Right lobe of liver (tissue), 6 donors: ENCODE results near the gene UBALD2. TPM values are rescaled to one million over a fixed set of nuclear protein-coding genes. Genes with fewer than 3 reads are reported as not detected.
A peak's percentile ranks its signal among the peaks of the same experiment; 100 is the strongest.
"Not testable (repeated sequence)": the region's sequence is repeated elsewhere in the genome, so short reads cannot be mapped to it uniquely, and the experiment has no call there.

Source experiments
- ATAC-seq, 4 donors: fragments of 200-7000 bp; cut with Tn5 transposase; one replicate each; pipeline ENCODE4 v1.9.1; 2020; ENCODE audit warnings: mild to moderate bottlenecking in 4 of 4, moderate library complexity in 4 of 4
- DNase-seq, 3 donors: peaks; one replicate each; pipeline ENCODE4 v3.0.0-alpha.2; 2020
- H3K27ac ChIP-seq, 3 donors: fragments of 200-600 bp; one replicate each; pipeline ENCODE4 v1.8.0; 2022
- H3K27me3 ChIP-seq, 2 donors: fragments of 200-600 bp; one replicate each; pipeline ENCODE4 v1.8.0; 2022
- H3K36me3 ChIP-seq, 4 donors: fragments of 200-600 bp; sonication (generic) in 1 of 4; one replicate each; pipeline versions ENCODE4 v1.5.1 to v1.8.0; 2017 to 2022; ENCODE audit warnings: control low read depth in 1 of 4
- H3K4me1 ChIP-seq, 4 donors: fragments of 200-600 bp; sonication (generic) in 1 of 4; one replicate each; pipeline versions ENCODE4 v1.5.1 to v1.8.0; 2017 to 2022; ENCODE audit warnings: control low read depth in 1 of 4
- H3K4me3 ChIP-seq, 3 donors: fragments of 200-600 bp; one replicate each; pipeline ENCODE4 v1.8.0; 2022
- H3K9me3 ChIP-seq, 4 donors: fragments of 200-600 bp; sonication (generic) in 1 of 4; one replicate each; pipeline versions ENCODE4 v1.5.1 to v1.8.0; 2017 to 2022; ENCODE audit warnings: control low read depth in 1 of 4
- CTCF ChIP-seq, 4 donors: fragments of 200-600 bp in 3 of 4; fragments of 450-650 bp in 1 of 4; IDR thresholded peaks; one replicate each; pipeline versions ENCODE4 v1.5.1 to v1.8.0; 2016 to 2022; ENCODE audit warnings: antibody characterized with exemption in 4 of 4, mild to moderate bottlenecking in 2 of 4
- POLR2A ChIP-seq: fragments of 450-650 bp; IDR thresholded peaks from one replicate; pipeline ENCODE4 v1.6.1; 2017; ENCODE audit warnings: antibody characterized with exemption, mild to moderate bottlenecking
- WGBS: methylation state at CpG from one replicate; pipeline ENCODE4 v1.1.6; 2018; ENCODE audit warnings: low coverage, low lambda C conversion rate; ENCODE audit not compliant: insufficient coverage; ENCODE audit errors: missing lambda C conversion rate; 5-methylcytosine and 5-hydroxymethylcytosine counted together
- intact Hi-C, 2 donors: fragments of 100-400 bp; cut with DNase I; formaldehyde crosslinking; loops; one replicate each; pipeline versions ENCODE4 v1.11.2 to v1.14.1; 2022
- long read RNA-seq: library from polyadenylated mRNA; unstranded; transcript quantifications from one replicate; pipeline ENCODE4 v2.0.0, GENCODE V29; 2019
- total RNA-seq, 6 experiments: library from RNA; depleted of rRNA in 2 of 6; stranded (reverse); fragments of >200 nt in 2 of 6; fragmentation: NEBNext Ultra II Directional in 3 of 6; extraction: Animal tissue kit (Norgen Biotek cat#: 25700) in 3 of 6; gene quantifications; one replicate each; pipeline versions ENCODE4 v1.1.0 to v1.2.4, GENCODE V29; 2016 to 2023
- donor health status: DM: no; HTN: yes; CAD: no.
- donor health status: DM: no; HTN: no; CAD: no.
- donor health status: DM: no; HTN: no; CAD: no.
- donor health status: DM: no; HTN: yes; CAD: no.
- donor health status: DM: no; HTN: yes; CAD: no.

Gene UBALD2
- total RNA-seq = 10 to 100 TPM in 4 of 6 experiments, 1 to 10 TPM in 2; 7.3 to 17.9 (median 14.5) TPM
- long read RNA-seq = 0 reads

GRCh38 chr17:76264755-76265623 is at the start of gene UBALD2:
TSS of gene UBALD2 (plus strand) at chr17:76265348. CDS start at chr17:76265506, 158 bp downstream.
- WGBS = 0% methylated on average over 18 of the region's 94 CpGs
- Histone ChIP-seq H3K4me1 (peaks cover 0 to 37% (median 5%) of the 10 kb centered on the region in 4 donors), H3K27ac (peak within 1 kb of the TSS; percentile 80 to 92 (median 91))

GRCh38 chr17:76217081-76217480 is 48.1 kb upstream of the UBALD2 start:
- intact Hi-C loops = no loop called here
- ATAC-seq (no peak), DNase-seq (no peak)
- WGBS = 95% methylated on average over 3 of the region's 3 CpGs
- no peak for TF ChIP-seq POLR2A
- TF ChIP-seq CTCF (IDR thresholded peaks at IDR 0.05) = no peak
- Histone ChIP-seq H3K27ac (no peak overlapping the region), H3K4me3 (no peak overlapping the region), H3K27me3 (no peaks in the 10 kb centered on the region), H3K36me3 (no peaks in the 10 kb centered on the region), H3K4me1 (no peaks in the 10 kb centered on the region), H3K9me3 (no peaks in the 10 kb centered on the region)

More at GRCh38 chr17:76264755-76265623, at the start of gene UBALD2:
- intact Hi-C loops = no loop called here
- H3K27me3 ChIP-seq = no peaks in the 10 kb centered on the region
- peak within 1 kb of the TSS; percentile 88 to 93 (median 88) for H3K4me3 ChIP-seq
- TF ChIP-seq CTCF (IDR thresholded peaks at IDR 0.05) (no peak), POLR2A (peak; percentile 94)
- H3K9me3 ChIP-seq = no peaks in the 10 kb centered on the region
- DNase-seq (peak; percentile 99), ATAC-seq (peak; percentile 84 to 95 (median 93))
- H3K36me3 ChIP-seq = no peaks in the 10 kb centered on the region

GRCh38 chr17:76219670-76220383 is 45.3 kb upstream of the UBALD2 start:
- ATAC-seq (no peak), DNase-seq (no peak)
- Histone ChIP-seq H3K9me3 (no peaks in the 10 kb centered on the region), H3K36me3 (no peaks in the 10 kb centered on the region), H3K27me3 (no peaks in the 10 kb centered on the region), H3K4me1 (no peaks in the 10 kb centered on the region), H3K4me3 (no peak overlapping the region), H3K27ac (no peak overlapping the region)
- TF ChIP-seq POLR2A = no peak
- no peak for TF ChIP-seq CTCF (IDR thresholded peaks at IDR 0.05)
- WGBS = 81% methylated on average over 5 of the region's 7 CpGs
- intact Hi-C loops = no loop called here

GRCh38 chr17:76223802-76224201 is 41.3 kb upstream of the UBALD2 start:
- no peaks in the 10 kb centered on the region for H3K27me3 ChIP-seq
- no peak overlapping the region for H3K27ac ChIP-seq
- H3K4me3 ChIP-seq = no peak overlapping the region
- DNase-seq = no peak
- intact Hi-C loops = no loop called here
- no peak for ATAC-seq
- H3K4me1 ChIP-seq = no peaks in the 10 kb centered on the region
- H3K36me3 ChIP-seq = no peaks in the 10 kb centered on the region
- H3K9me3 ChIP-seq = no peaks in the 10 kb centered on the region
- 100% methylated on average over 1 of the region's 1 CpG for WGBS
- TF ChIP-seq CTCF (IDR thresholded peaks at IDR 0.05) = no peak
- no peak for TF ChIP-seq POLR2A

- ATAC-seq, H3K27me3 ChIP-seq, H3K4me1 ChIP-seq, DNase-seq, H3K36me3 ChIP-seq, H3K4me3 ChIP-seq, H3K27ac ChIP-seq, H3K9me3 ChIP-seq, intact Hi-C loops: not testable (repeated sequence)
- 89% methylated on average over 5 of the region's 7 CpGs for WGBS
Observed at GRCh38 chr17:76225373-76226086, 39.6 kb upstream of the UBALD2 start.

- H3K9me3 ChIP-seq, DNase-seq, H3K4me3 ChIP-seq, H3K36me3 ChIP-seq, H3K4me1 ChIP-seq, intact Hi-C loops, H3K27ac ChIP-seq, H3K27me3 ChIP-seq, ATAC-seq: not testable (repeated sequence)
- WGBS = 92% methylated on average over 17 of the region's 19 CpGs
Observed at GRCh38 chr17:76226749-76227148, 38.4 kb upstream of the UBALD2 start.
